Natural killer cell (primary cell): ENCODE measurements around the gene CEBPE. TPM values are rescaled to one million over a fixed set of nuclear protein-coding genes. Genes with fewer than 3 reads are reported as not detected.

ENCODE experiments used
- ATAC-seq, 3 donors: fragments of 150-1000 bp in 2 of 3; fragments of 200-7000 bp in 1 of 3; cut with Tn5 transposase; 1 replicate in 1 of 3; 2 replicates in 2 of 3; pipeline ENCODE4 v1.10.0; 2021; ENCODE audit warnings: mild to moderate bottlenecking in 2 of 3, moderate library complexity in 2 of 3
- DNase-seq, 2 donors: peaks; one replicate each; pipeline versions ENCODE4 v3.0.0 to v3.0.0-alpha.2; 2013 to 2021; ENCODE audit warnings: mixed read lengths in 1 of 2
- H3K27ac ChIP-seq: one replicate; pipeline ENCODE4 v1.5.1; 2013; ENCODE audit warnings: mild to moderate bottlenecking, low read length
- H3K27me3 ChIP-seq: one replicate; pipeline ENCODE4 v1.6.1; 2013; ENCODE audit warnings: low read length; ENCODE audit not compliant: control insufficient read depth, insufficient read depth
- H3K36me3 ChIP-seq: one replicate; pipeline ENCODE4 v1.6.1; 2013; ENCODE audit warnings: low read length; ENCODE audit not compliant: control insufficient read depth, insufficient read depth
- H3K4me1 ChIP-seq: one replicate; pipeline ENCODE4 v1.6.1; 2013; ENCODE audit warnings: low read length; ENCODE audit not compliant: control insufficient read depth, insufficient read depth
- H3K4me3 ChIP-seq: one replicate; pipeline ENCODE4 v1.5.1; 2013; ENCODE audit warnings: low read length
- H3K9me3 ChIP-seq: one replicate; pipeline ENCODE4 v1.6.1; 2013; ENCODE audit warnings: low read length; ENCODE audit not compliant: control insufficient read depth, insufficient read depth
- H3K27ac Mint-ChIP-seq, 2 donors: one replicate each; pipeline ENCODE4 v1.8.0; 2022; ENCODE audit warnings: mild to moderate bottlenecking in 2 of 2, mixed read lengths in 2 of 2, moderate library complexity in 1 of 2
- H3K27me3 Mint-ChIP-seq, 2 donors: one replicate each; pipeline ENCODE4 v1.8.0; 2022; ENCODE audit warnings: low read depth in 2 of 2, mixed read lengths in 2 of 2
- H3K36me3 Mint-ChIP-seq: one replicate; pipeline ENCODE4 v1.8.0; 2022; ENCODE audit warnings: mixed read lengths
- H3K4me1 Mint-ChIP-seq, 2 donors: one replicate each; pipeline ENCODE4 v1.8.0; 2022; ENCODE audit warnings: mixed read lengths in 2 of 2
- H3K4me3 Mint-ChIP-seq: one replicate; pipeline ENCODE4 v1.8.0; 2022; ENCODE audit warnings: mild to moderate bottlenecking, moderate library complexity, mixed read lengths
- H3K9me3 Mint-ChIP-seq, 2 donors: one replicate each; pipeline ENCODE4 v1.8.0; 2022; ENCODE audit warnings: mixed read lengths in 2 of 2
- WGBS: methylation state at CpG from one replicate; pipeline ENCODE4 v1.1.7; 2013; ENCODE audit warnings: missing lambda C conversion rate; ENCODE audit not compliant: insufficient coverage; 5-methylcytosine and 5-hydroxymethylcytosine counted together
- intact Hi-C: fragments of 100-400 bp; cut with micrococcal nuclease; formaldehyde crosslinking; loops from one replicate; pipeline ENCODE4 v1.14.2; 2022
- total RNA-seq, 4 donors: library from RNA; stranded (reverse); fragments of 120-200 nt in 1 of 4; gene quantifications; one replicate each; pipeline versions ENCODE4 v1.2.3 to v1.2.4, GENCODE V29; 2013 to 2022
- TF ChIP-seq, protein P1 (sequence below): fragments of 200-600 bp; IDR thresholded peaks from one replicate; pipeline ENCODE4 v1.8.0; 2022; ENCODE audit warnings: antibody characterized with exemption

CEBPE gene
- total RNA-seq, 3 donors from 2014 or later (not counting 1 experiment from before 2014, with no cell fraction given), result not detected

DNA sequence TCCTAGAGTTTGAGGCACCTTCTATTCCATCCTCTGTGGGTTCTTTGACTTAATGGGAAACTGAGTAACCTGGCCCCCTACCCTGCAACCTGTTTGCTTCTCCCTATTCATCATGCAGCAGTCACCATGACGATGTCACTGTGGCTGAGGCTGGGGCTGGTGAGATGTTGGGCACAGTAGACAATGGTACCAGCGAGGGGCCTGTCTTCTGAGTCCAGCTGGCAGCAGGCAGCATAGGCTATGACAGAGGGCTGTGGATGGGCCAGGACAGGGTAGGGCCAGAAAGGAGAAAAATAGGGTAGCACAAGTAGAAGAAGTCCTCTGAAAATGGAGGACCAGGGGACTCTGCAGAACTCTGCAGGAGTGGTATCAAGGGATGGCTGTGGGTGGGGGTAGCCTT, 16.3 kb downstream of the CEBPE start:
- TF ChIP-seq, protein P1, sequence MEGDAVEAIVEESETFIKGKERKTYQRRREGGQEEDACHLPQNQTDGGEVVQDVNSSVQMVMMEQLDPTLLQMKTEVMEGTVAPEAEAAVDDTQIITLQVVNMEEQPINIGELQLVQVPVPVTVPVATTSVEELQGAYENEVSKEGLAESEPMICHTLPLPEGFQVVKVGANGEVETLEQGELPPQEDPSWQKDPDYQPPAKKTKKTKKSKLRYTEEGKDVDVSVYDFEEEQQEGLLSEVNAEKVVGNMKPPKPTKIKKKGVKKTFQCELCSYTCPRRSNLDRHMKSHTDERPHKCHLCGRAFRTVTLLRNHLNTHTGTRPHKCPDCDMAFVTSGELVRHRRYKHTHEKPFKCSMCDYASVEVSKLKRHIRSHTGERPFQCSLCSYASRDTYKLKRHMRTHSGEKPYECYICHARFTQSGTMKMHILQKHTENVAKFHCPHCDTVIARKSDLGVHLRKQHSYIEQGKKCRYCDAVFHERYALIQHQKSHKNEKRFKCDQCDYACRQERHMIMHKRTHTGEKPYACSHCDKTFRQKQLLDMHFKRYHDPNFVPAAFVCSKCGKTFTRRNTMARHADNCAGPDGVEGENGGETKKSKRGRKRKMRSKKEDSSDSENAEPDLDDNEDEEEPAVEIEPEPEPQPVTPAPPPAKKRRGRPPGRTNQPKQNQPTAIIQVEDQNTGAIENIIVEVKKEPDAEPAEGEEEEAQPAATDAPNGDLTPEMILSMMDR, result no peak
- Histone ChIP-seq H3K4me3 (no peak overlapping the region), H3K27ac (no peak overlapping the region), H3K27me3 (no peaks in the 10 kb centered on the region), H3K36me3 (peaks cover 9% of the 10 kb centered on the region), H3K9me3 (no peaks in the 10 kb centered on the region), H3K4me1 (no peaks in the 10 kb centered on the region)
- DNase-seq (no peak), ATAC-seq (no peak)
- H3K9me3 Mint-ChIP-seq, result no peaks in the 10 kb centered on the region
- peaks cover under 1 to 7% of the 10 kb centered on the region in 2 donors for H3K4me1 Mint-ChIP-seq
- no peak overlapping the region for H3K27ac Mint-ChIP-seq
- 88% methylated on average over 2 of the region's 2 CpGs for WGBS
- intact Hi-C loops, result no loop called here
- no peaks in the 10 kb centered on the region for H3K36me3 Mint-ChIP-seq
- no peak overlapping the region for H3K4me3 Mint-ChIP-seq
- H3K27me3 Mint-ChIP-seq, result no peaks in the 10 kb centered on the region

DNA sequence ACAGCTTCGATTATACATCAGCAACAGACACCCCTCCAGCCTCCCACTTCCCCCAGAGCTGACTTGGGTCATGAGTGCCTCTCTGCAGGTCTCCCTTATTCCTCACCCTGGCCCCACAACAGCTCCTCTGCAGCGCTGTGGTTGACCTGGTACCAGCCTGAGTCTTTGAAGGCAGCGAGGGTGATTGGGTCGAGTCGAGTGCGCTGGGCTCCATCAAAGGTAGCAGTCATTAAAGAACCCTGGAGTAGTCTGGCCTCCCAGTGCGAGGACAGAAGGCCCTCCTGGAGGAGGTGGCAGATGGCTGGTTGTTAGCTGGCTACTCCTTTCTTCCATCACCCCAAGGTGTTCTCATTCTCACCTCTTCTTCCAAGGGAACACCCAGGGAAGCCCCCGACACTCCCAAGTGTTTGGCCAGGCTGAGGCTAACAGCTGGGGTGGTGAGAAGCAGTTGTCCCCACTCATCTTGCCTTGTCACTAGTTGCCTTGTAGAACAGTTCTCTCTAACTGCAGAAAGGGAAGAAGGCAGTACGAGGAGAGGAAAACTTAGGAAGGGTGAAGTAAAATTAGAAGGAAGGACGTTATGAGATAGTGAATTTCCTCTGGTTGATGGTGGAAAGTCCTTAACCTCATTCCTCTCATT, 16.9 kb downstream of the CEBPE start:
- Histone ChIP-seq H3K4me1 (no peaks in the 10 kb centered on the region), H3K9me3 (no peaks in the 10 kb centered on the region), H3K27ac (no peak overlapping the region), H3K36me3 (peaks cover 11% of the 10 kb centered on the region), H3K27me3 (no peaks in the 10 kb centered on the region), H3K4me3 (no peak overlapping the region)
- intact Hi-C loops, result no loop called here
- TF ChIP-seq, protein P1, result no peak
- Mint-ChIP-seq H3K27me3 (no peaks in the 10 kb centered on the region), H3K4me3 (no peak overlapping the region), H3K4me1 (peaks cover 8 to 14% of the 10 kb centered on the region in 2 donors), H3K9me3 (no peaks in the 10 kb centered on the region), H3K27ac (no peak overlapping the region), H3K36me3 (no peaks in the 10 kb centered on the region)
- ATAC-seq, result no peak
- WGBS, result 90% methylated on average over 9 of the region's 10 CpGs
- DNase-seq, result no peak

DNA sequence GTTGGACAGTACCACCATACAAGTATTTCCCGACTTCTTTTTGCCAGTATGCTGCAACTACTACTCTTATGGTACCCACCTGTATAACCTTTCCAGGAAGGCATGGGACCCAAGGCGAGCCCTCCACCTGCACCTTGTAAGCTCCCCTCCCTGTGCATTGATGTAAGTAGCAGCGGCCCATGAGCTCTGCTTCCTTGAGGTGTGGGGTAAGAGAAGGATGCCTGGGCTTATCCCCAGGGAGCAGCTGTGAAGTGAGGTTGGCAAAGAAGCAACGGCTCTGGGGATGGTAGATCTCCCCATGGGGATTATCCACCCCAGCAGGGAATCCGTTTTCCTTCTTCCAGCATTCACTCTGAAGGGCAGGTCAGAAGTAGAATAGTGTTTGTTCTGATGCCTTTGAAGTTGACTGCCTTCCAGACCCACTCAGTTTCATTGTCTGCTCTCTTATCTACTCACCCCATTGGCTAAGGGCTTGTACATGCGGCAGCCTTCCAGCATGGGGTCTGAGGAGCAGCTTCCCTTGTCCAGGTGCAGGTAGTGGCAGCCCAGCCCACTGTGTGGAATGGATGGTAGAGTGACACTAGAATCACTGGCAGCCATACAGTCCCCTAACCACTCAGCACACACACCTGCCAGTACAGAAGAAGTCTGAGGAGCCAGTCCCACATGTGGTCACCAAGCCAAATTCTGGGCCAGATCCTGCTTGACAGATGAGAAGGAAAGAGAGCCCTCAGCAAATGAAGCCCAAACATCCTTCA, 17.7 kb downstream of the CEBPE start:
- H3K27me3 ChIP-seq, result no peaks in the 10 kb centered on the region
- ATAC-seq, result no peak
- WGBS, result 92% methylated on average over 4 of the region's 6 CpGs

More for the DNA sequence above, 17.7 kb downstream of the CEBPE start:
- H3K4me1 Mint-ChIP-seq, result peaks cover 15 to 21% of the 10 kb centered on the region in 2 donors
- H3K4me3 Mint-ChIP-seq, result no peak overlapping the region
- intact Hi-C loops, result no loop called here
- no peaks in the 10 kb centered on the region for H3K27me3 Mint-ChIP-seq
- DNase-seq, result no peak
- Histone ChIP-seq H3K9me3 (no peaks in the 10 kb centered on the region), H3K4me3 (no peak overlapping the region), H3K27ac (no peak overlapping the region), H3K4me1 (peaks cover 4% of the 10 kb centered on the region), H3K36me3 (peaks cover 11% of the 10 kb centered on the region)
- no peaks in the 10 kb centered on the region for H3K36me3 Mint-ChIP-seq
- no peaks in the 10 kb centered on the region for H3K9me3 Mint-ChIP-seq
- no peak overlapping the region for H3K27ac Mint-ChIP-seq
- TF ChIP-seq, protein P1, result no peak
